ENCODE data around the gene GATAD2B.

The GATAD2B gene

GRCh38 chr1:153773096-153773921 lies 149.5 kb downstream of the GATAD2B start:
- H4K12ac ChIP-seq (ENCODE audit: low read depth, low read length), result no peak overlapping the region
- no peak overlapping the region for H3K18ac ChIP-seq (ENCODE audit: low read length)
- H3K4me3 ChIP-seq (ENCODE audit: low read depth, low read length), result no peak overlapping the region
- H3K14ac ChIP-seq (ENCODE audit: low read length), result no peak overlapping the region
- DNase-seq, result peak; percentile 14 to 40
- peaks cover 45 to 57% of the 10 kb centered on the region in 2 experiments for H3K36me3 ChIP-seq (ENCODE audit: control insufficient read depth in 1 of 2, insufficient read depth in 2 of 2, low read length in 2 of 2)
- H2BK12ac ChIP-seq (ENCODE audit: low read length), result no peak overlapping the region
- H2AK5ac ChIP-seq (ENCODE audit: low read length), result no peak overlapping the region
- no peak overlapping the region for H3K23ac ChIP-seq (ENCODE audit: low read length)
- no peak overlapping the region for H3K9ac ChIP-seq (ENCODE audit: low read length)
- peaks cover 5 to 8% of the 10 kb centered on the region in 2 experiments for H3K4me1 ChIP-seq (ENCODE audit: control insufficient read depth in 1 of 2, insufficient read depth in 2 of 2, low read length in 2 of 2)
- H3K4me2 ChIP-seq (ENCODE audit: low read length), result no peak overlapping the region
- H4K8ac ChIP-seq (ENCODE audit: low read depth, low read length), result no peak overlapping the region
- H3K79me2 ChIP-seq (ENCODE audit: control insufficient read depth, insufficient read depth, low read length, poor library complexity), result peaks cover 8% of the 10 kb centered on the region
- H2BK120ac ChIP-seq (ENCODE audit: insufficient read depth, low read length, poor library complexity), result no peak overlapping the region
- H3K9me3 ChIP-seq (ENCODE audit: insufficient read depth, low read depth, low read length), result no peaks in the 10 kb centered on the region
- no peak overlapping the region for H3K4ac ChIP-seq (ENCODE audit: low read depth, low read length)
- H3K27me3 ChIP-seq (ENCODE audit: insufficient read depth, low read length), result no peaks in the 10 kb centered on the region
- no peak overlapping the region for H3K27ac ChIP-seq (ENCODE audit: low read depth, low read length)
- no peak overlapping the region for H2BK5ac ChIP-seq (ENCODE audit: low read depth, low read length, poor library complexity)
- WGBS (ENCODE audit: extremely low coverage, insufficient coverage, insufficient read length), result no CpG with 5 or more reads among the region's 12 CpGs
- H4K91ac ChIP-seq (ENCODE audit: low read depth, low read length), result no peak overlapping the region
- peaks cover 9% of the 10 kb centered on the region for H3K79me1 ChIP-seq (ENCODE audit: low read length)
- H2AFZ ChIP-seq (ENCODE audit: insufficient read depth, low read length, poor library complexity), result no peak overlapping the region

GRCh38 chr1:153771841-153772593 lies 150.8 kb downstream of the GATAD2B start:
- no peak overlapping the region for H3K4me2 ChIP-seq (ENCODE audit: low read length)

GRCh38 chr1:153771261-153771660 lies 151.5 kb downstream of the GATAD2B start:
- no CpG with 5 or more reads among the region's 2 CpGs for WGBS (ENCODE audit: extremely low coverage, insufficient coverage, insufficient read length)
- Histone ChIP-seq H2BK120ac (ENCODE audit: insufficient read depth, low read length, poor library complexity) (no peak overlapping the region), H3K27me3 (ENCODE audit: insufficient read depth, low read length) (no peaks in the 10 kb centered on the region)

More at GRCh38 chr1:153771841-153772593, 150.8 kb downstream of the GATAD2B start:
- Histone ChIP-seq H3K27me3 (ENCODE audit: insufficient read depth, low read length) (no peaks in the 10 kb centered on the region), H4K8ac (ENCODE audit: low read depth, low read length) (no peak overlapping the region), H2AK5ac (ENCODE audit: low read length) (no peak overlapping the region), H3K4me3 (ENCODE audit: low read depth, low read length) (no peak overlapping the region), H3K4me1 (ENCODE audit: control insufficient read depth in 1 of 2, insufficient read depth in 2 of 2, low read length in 2 of 2) (peaks cover 5 to 8% of the 10 kb centered on the region in 2 experiments), H3K9ac (ENCODE audit: low read length) (no peak overlapping the region), H3K4ac (ENCODE audit: low read depth, low read length) (no peak overlapping the region), H3K18ac (ENCODE audit: low read length) (no peak overlapping the region), H3K27ac (ENCODE audit: low read depth, low read length) (no peak overlapping the region), H3K79me1 (ENCODE audit: low read length) (peaks cover 9% of the 10 kb centered on the region), H3K36me3 (ENCODE audit: control insufficient read depth in 1 of 2, insufficient read depth in 2 of 2, low read length in 2 of 2) (peaks cover 56 to 70% of the 10 kb centered on the region in 2 experiments), H2BK120ac (ENCODE audit: insufficient read depth, low read length, poor library complexity) (no peak overlapping the region), H2BK5ac (ENCODE audit: low read depth, low read length, poor library complexity) (no peak overlapping the region), H3K14ac (ENCODE audit: low read length) (no peak overlapping the region), H3K79me2 (ENCODE audit: control insufficient read depth, insufficient read depth, low read length, poor library complexity) (peaks cover 8% of the 10 kb centered on the region), H2AFZ (ENCODE audit: insufficient read depth, low read length, poor library complexity) (no peak overlapping the region), H4K12ac (ENCODE audit: low read depth, low read length) (no peak overlapping the region), H4K91ac (ENCODE audit: low read depth, low read length) (no peak overlapping the region), H3K23ac (ENCODE audit: low read length) (no peak overlapping the region), H3K9me3 (ENCODE audit: insufficient read depth, low read depth, low read length) (no peaks in the 10 kb centered on the region), H2BK12ac (ENCODE audit: low read length) (no peak overlapping the region)
- no peak for DNase-seq
- WGBS (ENCODE audit: extremely low coverage, insufficient coverage, insufficient read length), result no CpG with 5 or more reads among the region's 21 CpGs

GRCh38 chr1:153770797-153771196 lies 152.0 kb downstream of the GATAD2B start:
- Histone ChIP-seq H3K4me2 (ENCODE audit: low read length) (no peak overlapping the region), H3K4me3 (ENCODE audit: low read depth, low read length) (no peak overlapping the region), H3K4me1 (ENCODE audit: control insufficient read depth in 1 of 2, insufficient read depth in 2 of 2, low read length in 2 of 2) (peaks cover 0 to 3% of the 10 kb centered on the region in 2 experiments), H3K9me3 (ENCODE audit: insufficient read depth, low read depth, low read length) (no peaks in the 10 kb centered on the region), H4K12ac (ENCODE audit: low read depth, low read length) (no peak overlapping the region), H3K27me3 (ENCODE audit: insufficient read depth, low read length) (no peaks in the 10 kb centered on the region), H3K23ac (ENCODE audit: low read length) (no peak overlapping the region), H3K18ac (ENCODE audit: low read length) (no peak overlapping the region), H4K8ac (ENCODE audit: low read depth, low read length) (no peak overlapping the region), H3K79me1 (ENCODE audit: low read length) (peaks cover 7% of the 10 kb centered on the region), H2AK5ac (ENCODE audit: low read length) (no peak overlapping the region), H3K9ac (ENCODE audit: low read length) (no peak overlapping the region), H2AFZ (ENCODE audit: insufficient read depth, low read length, poor library complexity) (no peak overlapping the region), H3K36me3 (ENCODE audit: control insufficient read depth in 1 of 2, insufficient read depth in 2 of 2, low read length in 2 of 2) (peaks cover 59 to 73% of the 10 kb centered on the region in 2 experiments), H3K4ac (ENCODE audit: low read depth, low read length) (no peak overlapping the region), H3K79me2 (ENCODE audit: control insufficient read depth, insufficient read depth, low read length, poor library complexity) (peaks cover 6% of the 10 kb centered on the region), H3K27ac (ENCODE audit: low read depth, low read length) (no peak overlapping the region), H2BK5ac (ENCODE audit: low read depth, low read length, poor library complexity) (no peak overlapping the region), H3K14ac (ENCODE audit: low read length) (no peak overlapping the region), H2BK120ac (ENCODE audit: insufficient read depth, low read length, poor library complexity) (no peak overlapping the region), H4K91ac (ENCODE audit: low read depth, low read length) (no peak overlapping the region), H2BK12ac (ENCODE audit: low read length) (no peak overlapping the region)
- WGBS (ENCODE audit: extremely low coverage, insufficient coverage, insufficient read length), result no CpG with 5 or more reads among the region's 11 CpGs
- DNase-seq, result no peak

More at GRCh38 chr1:153771261-153771660, 151.5 kb downstream of the GATAD2B start:
- Histone ChIP-seq H2AFZ (ENCODE audit: insufficient read depth, low read length, poor library complexity) (no peak overlapping the region), H3K9ac (ENCODE audit: low read length) (no peak overlapping the region), H3K27ac (ENCODE audit: low read depth, low read length) (no peak overlapping the region), H3K4me3 (ENCODE audit: low read depth, low read length) (no peak overlapping the region), H2BK12ac (ENCODE audit: low read length) (no peak overlapping the region), H3K18ac (ENCODE audit: low read length) (no peak overlapping the region), H3K36me3 (ENCODE audit: control insufficient read depth in 1 of 2, insufficient read depth in 2 of 2, low read length in 2 of 2) (peaks cover 59 to 72% of the 10 kb centered on the region in 2 experiments), H3K79me1 (ENCODE audit: low read length) (peaks cover 9% of the 10 kb centered on the region), H2AK5ac (ENCODE audit: low read length) (no peak overlapping the region), H3K4me1 (ENCODE audit: control insufficient read depth in 1 of 2, insufficient read depth in 2 of 2, low read length in 2 of 2) (peaks cover 2 to 5% of the 10 kb centered on the region in 2 experiments), H4K8ac (ENCODE audit: low read depth, low read length) (no peak overlapping the region), H3K4ac (ENCODE audit: low read depth, low read length) (no peak overlapping the region), H3K4me2 (ENCODE audit: low read length) (no peak overlapping the region), H2BK5ac (ENCODE audit: low read depth, low read length, poor library complexity) (no peak overlapping the region), H3K9me3 (ENCODE audit: insufficient read depth, low read depth, low read length) (no peaks in the 10 kb centered on the region), H3K79me2 (ENCODE audit: control insufficient read depth, insufficient read depth, low read length, poor library complexity) (peaks cover 8% of the 10 kb centered on the region), H4K91ac (ENCODE audit: low read depth, low read length) (no peak overlapping the region), H3K14ac (ENCODE audit: low read length) (no peak overlapping the region), H4K12ac (ENCODE audit: low read depth, low read length) (no peak overlapping the region), H3K23ac (ENCODE audit: low read length) (no peak overlapping the region)
- no peak for DNase-seq

Data from trophoblast cell (in vitro differentiated cells and primary cell).